Fibroblast of lung (primary cell): ENCODE measurements around the gene GALK2.

ENCODE experiments used
- CTCF ChIP-seq, 2 donors: IDR thresholded peaks in 1 of 2; conservative IDR thresholded peaks in 1 of 2; 1 replicate in 1 of 2; 2 replicates in 1 of 2; pipeline ENCODE4 v1.5.1; 2011 to 2012; ENCODE audit warnings: low read length in 2 of 2, control low read depth in 1 of 2, inconsistent platforms in 1 of 2, low read depth in 1 of 2, mild to moderate bottlenecking in 1 of 2
- EZH2 ChIP-seq: IDR thresholded peaks from 2 replicates; pipeline ENCODE4 v1.5.1; 2012; ENCODE audit warnings: low read length, control low read depth, mild to moderate bottlenecking; ENCODE audit errors: missing control alignments

GRCh38 chr15:49232236-49232806, 62.3 kb downstream of the GALK2 start:
- TF ChIP-seq CTCF (conservative IDR thresholded peaks at IDR 0.05 in 1 of 2, IDR thresholded peaks at IDR 0.05 in 1 of 2; ENCODE audit: low read depth in 1 of 2, low read length in 2 of 2) (no peak), EZH2 (no peak)
